NCI-H146 (cell line): ENCODE results near the gene MRPL43.

Experiments used
- DNase-seq: peaks from one replicate; lab custom pipeline; 2025; lab: John Stamatoyannopoulos, UW

The MRPL43 gene

DNA sequence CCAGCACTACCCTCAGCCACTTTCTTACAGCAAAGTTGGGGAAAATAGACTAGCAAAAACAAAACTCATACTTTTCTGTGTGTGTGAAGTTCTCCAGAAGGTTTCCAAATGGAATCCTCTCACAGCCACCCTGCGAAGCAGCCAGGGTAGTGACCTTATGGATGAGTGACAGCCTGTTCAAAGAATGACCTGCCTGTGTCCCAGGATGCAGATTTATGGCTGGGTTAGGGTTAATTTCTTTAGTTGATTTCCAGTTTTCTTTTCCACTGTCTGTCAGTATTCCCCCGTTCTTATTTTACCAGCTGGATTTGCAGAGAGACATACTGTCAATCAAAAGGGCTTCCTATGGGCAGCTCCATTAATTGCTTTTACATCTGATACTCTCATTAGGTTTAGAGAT lies 20.4 kb downstream of the MRPL43 start:
- no peak for DNase-seq

DNA sequence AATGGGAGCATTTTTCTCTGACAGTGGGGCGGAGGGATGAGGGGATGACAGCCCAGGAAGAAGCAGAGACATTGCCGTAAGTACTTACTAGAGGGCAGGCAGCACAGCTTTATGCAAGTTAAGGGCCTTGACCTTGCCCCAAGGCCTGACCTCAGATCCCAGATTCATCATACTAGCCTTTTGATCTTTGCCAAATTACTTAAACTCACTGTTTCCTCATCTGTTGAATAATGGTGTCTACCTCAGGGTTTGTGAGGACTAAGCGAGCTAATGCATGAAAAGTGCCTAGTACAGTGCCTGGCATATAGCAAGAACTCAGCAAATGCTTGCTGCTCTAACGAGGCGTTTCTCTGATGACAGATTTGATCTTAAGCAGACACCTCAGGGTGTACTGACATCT lies 21.5 kb downstream of the MRPL43 start:
- DNase-seq: no peak

DNA sequence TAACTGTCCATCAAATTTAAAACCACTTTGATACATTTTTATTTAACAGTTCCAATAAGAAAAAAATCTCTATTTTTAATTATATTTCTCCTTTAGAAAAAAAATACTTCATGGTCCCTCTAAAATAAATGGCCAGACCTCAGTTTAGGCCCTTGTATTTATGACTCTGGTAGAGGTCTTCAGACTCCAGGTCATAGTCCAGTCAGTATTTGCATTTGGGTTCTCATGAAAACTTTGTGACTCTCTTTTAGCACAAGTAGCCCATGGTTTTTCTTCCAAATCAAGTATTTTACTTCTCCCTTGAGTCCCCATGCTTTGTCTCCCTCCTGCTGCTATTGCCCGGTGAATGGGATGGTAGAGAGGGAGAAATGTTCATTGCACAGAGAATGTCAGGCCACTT lies 23.5 kb downstream of the MRPL43 start:
- no peak for DNase-seq

DNA sequence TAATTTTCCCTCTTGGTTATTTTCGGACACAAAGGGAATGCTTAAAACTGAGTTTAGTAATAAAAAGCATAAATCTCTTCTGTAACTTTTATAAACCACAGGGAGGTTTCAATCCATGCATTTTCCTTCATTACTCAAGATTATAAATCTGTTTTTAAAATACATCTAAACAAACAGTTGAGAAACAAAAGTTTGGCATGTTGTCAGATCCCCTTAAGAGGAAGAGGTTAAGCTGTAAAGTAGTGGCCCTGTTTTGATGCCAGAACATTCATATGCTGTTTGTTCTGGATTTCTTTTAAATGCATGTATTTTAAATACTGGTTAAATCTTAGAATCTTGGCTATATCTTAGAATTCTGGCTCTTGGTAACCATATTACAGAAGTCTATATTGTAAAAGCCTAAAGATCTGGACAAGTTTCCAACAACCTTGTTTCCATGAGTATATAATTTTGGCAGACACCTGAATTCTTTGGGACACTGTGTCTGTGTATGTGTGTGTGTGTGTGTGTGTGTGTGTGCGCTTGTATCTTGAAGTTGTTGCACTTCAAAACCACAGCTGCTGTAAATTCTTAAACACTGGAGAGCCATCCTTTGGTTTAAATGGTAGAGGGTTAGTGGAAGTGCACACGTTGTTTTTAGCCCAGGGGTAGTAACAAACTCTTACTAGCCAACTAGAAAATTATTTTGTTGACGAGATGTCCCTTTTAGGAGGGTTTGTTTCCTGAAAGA lies 24.8 kb downstream of the MRPL43 start:
- DNase-seq: no peak

GRCh38 chr10:100960251-100960650 lies 27.0 kb downstream of the MRPL43 start:
- no peak for DNase-seq

GRCh38 chr10:100948916-100949315 lies 38.4 kb downstream of the MRPL43 start:
- DNase-seq: no peak

DNA sequence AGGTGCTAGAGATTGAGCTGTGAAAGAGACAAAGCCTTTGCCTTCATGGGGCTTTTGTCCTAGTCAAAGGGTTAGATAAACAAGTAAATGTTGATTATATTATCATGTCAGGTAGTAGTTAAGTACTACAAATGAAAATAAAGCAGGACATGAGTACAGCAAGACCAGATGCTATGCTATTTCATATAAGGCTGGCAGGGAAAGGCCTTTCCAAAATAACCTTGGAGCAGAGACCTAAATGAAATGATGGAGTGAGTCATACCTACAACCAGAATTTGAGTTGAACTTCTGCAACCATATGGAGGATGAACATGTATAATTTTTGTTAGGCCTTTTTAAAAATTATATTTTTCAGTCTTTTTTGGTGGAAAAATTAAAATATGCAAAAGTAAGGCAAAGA lies 41.5 kb downstream of the MRPL43 start:
- no peak for DNase-seq

DNA sequence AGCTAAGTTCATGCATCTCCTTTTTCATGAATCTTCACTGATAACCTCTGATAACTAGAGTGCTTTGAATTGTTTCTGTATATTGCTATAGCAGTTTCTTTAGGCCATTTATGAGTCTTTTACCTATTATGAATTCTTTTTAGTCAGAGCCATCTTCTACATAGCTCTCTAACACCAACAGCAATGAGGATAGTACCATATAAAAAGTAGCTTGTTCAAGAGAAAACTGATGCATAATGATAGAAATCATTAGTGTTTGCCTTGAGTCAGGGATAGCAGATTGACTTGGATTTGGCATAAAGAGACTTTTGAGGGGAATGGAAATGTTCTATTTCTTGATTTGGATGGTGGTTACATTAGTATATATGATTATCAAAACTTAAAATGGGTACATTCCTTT lies 43.8 kb downstream of the MRPL43 start:
- no peak for DNase-seq

- no peak for DNase-seq
Observed at GRCh38 chr10:100942229-100942628, 45.1 kb downstream of the MRPL43 start.

GRCh38 chr10:100939763-100940344 lies 47.4 kb downstream of the MRPL43 start:
- DNase-seq: no peak
